Loucy (cell line): ENCODE measurements around the gene AMIGO3.

ENCODE experiments used
- H2AFZ ChIP-seq: fragments of 200-600 bp; sonication (generic); 2 replicates; pipeline ENCODE4 v1.6.0; 2016; ENCODE audit warnings: antibody characterized with exemption, mild to moderate bottlenecking, low read length, moderate library complexity
- H3F3A ChIP-seq: fragments of 200-600 bp; 2 replicates; pipeline ENCODE4 v1.6.0; 2016; ENCODE audit warnings: antibody characterized with exemption, low read depth, mild to moderate bottlenecking
- H3K27me3 ChIP-seq: fragments of 200-600 bp; sonication (generic); 2 replicates; pipeline ENCODE4 v1.6.1; 2014; ENCODE audit warnings: low read length, mild to moderate bottlenecking; ENCODE audit not compliant: insufficient read depth, poor library complexity, severe bottlenecking
- H3K36me3 ChIP-seq: fragments of 200-600 bp; sonication (generic); 2 replicates; pipeline ENCODE4 v1.6.1; 2016; ENCODE audit warnings: low read length; ENCODE audit not compliant: insufficient read depth
- H3K4me1 ChIP-seq: fragments of 200-600 bp; sonication (generic); 2 replicates; pipeline ENCODE4 v1.5.1; 2014; ENCODE audit warnings: low read length, mild to moderate bottlenecking; ENCODE audit not compliant: insufficient read depth, poor library complexity, severe bottlenecking
- H3K4me2 ChIP-seq: fragments of 200-600 bp; sonication (generic); 2 replicates; pipeline ENCODE4 v1.6.0; 2014; ENCODE audit warnings: antibody characterized with exemption, low read length, low read depth, mild to moderate bottlenecking; ENCODE audit not compliant: poor library complexity, severe bottlenecking
- H3K4me3 ChIP-seq: fragments of 200-600 bp; sonication (generic); 2 replicates; pipeline ENCODE4 v1.5.1; 2014; ENCODE audit warnings: low read length, mild to moderate bottlenecking, mixed read lengths; ENCODE audit not compliant: poor library complexity, severe bottlenecking
- H3K79me2 ChIP-seq: fragments of 200-600 bp; sonication (generic); 2 replicates; pipeline ENCODE4 v1.6.1; 2014; ENCODE audit warnings: low read length; ENCODE audit not compliant: insufficient read depth
- H3K9ac ChIP-seq: fragments of 200-600 bp; sonication (generic); 2 replicates; pipeline ENCODE4 v1.6.0; 2014; ENCODE audit warnings: mild to moderate bottlenecking, low read depth, low read length, moderate library complexity; ENCODE audit not compliant: poor library complexity, severe bottlenecking
- H3K9me2 ChIP-seq: fragments of 200-600 bp; sonication (generic); replicated peaks from 2 replicates; pipeline ENCODE4 v1.6.1; 2016; ENCODE audit warnings: low read depth, low read length, mixed read lengths
- H3K9me3 ChIP-seq: fragments of 200-600 bp; sonication (generic); 2 replicates; pipeline ENCODE4 v1.6.1; 2014; ENCODE audit warnings: mild to moderate bottlenecking, antibody characterized with exemption, low read length, low read depth; ENCODE audit not compliant: insufficient read depth
- H4K20me1 ChIP-seq: fragments of 200-600 bp; sonication (generic); 2 replicates; pipeline ENCODE4 v1.6.0; 2014; ENCODE audit warnings: antibody characterized with exemption, low read length, mild to moderate bottlenecking; ENCODE audit not compliant: insufficient read depth, poor library complexity, severe bottlenecking
- CTCF ChIP-seq: fragments of 200-600 bp; sonication (generic); conservative IDR thresholded peaks from 2 replicates; pipeline ENCODE4 v1.5.1; 2014; ENCODE audit warnings: mild to moderate bottlenecking, antibody characterized with exemption, low read length
- EZH2phosphoT487 ChIP-seq: fragments of 200-600 bp; IDR thresholded peaks from 2 replicates; pipeline ENCODE4 v1.6.1; 2018; ENCODE audit warnings: antibody characterized with exemption, mild to moderate bottlenecking, moderate library complexity, borderline replicate concordance

AMIGO3 gene

GRCh38 chr3:49681543-49681942 is 37.9 kb downstream of the AMIGO3 start:
- Histone ChIP-seq H3K36me3 (peaks cover 45% of the 10 kb centered on the region; the same call in 1 of the 2 replicates), H3K4me1 (peaks cover under 1% of the 10 kb centered on the region), H3F3A (no peaks in the 10 kb centered on the region)

GRCh38 chr3:49681232-49681522 is 38.3 kb downstream of the AMIGO3 start:
- Histone ChIP-seq H2AFZ (no peak overlapping the region), H3K9ac (no peak overlapping the region), H3K4me2 (no peak overlapping the region), H3F3A (no peaks in the 10 kb centered on the region), H3K4me3 (no peak overlapping the region), H4K20me1 (no peaks in the 10 kb centered on the region), H3K4me1 (peaks cover 4% of the 10 kb centered on the region), H3K9me2 (no peaks in the 10 kb centered on the region), H3K9me3 (no peaks in the 10 kb centered on the region), H3K27me3 (no peaks in the 10 kb centered on the region), H3K36me3 (peaks cover 47% of the 10 kb centered on the region; the same call in 1 of the 2 replicates), H3K79me2 (peaks cover 9% of the 10 kb centered on the region; the same call in 1 of the 2 replicates)
- TF ChIP-seq EZH2phosphoT487, result no peak
- no peak for TF ChIP-seq CTCF

More at GRCh38 chr3:49681543-49681942, 37.9 kb downstream of the AMIGO3 start:
- H3K9ac ChIP-seq, result no peak overlapping the region
- H4K20me1 ChIP-seq, result no peaks in the 10 kb centered on the region
- peaks cover 6% of the 10 kb centered on the region; the same call in 1 of the 2 replicates for H3K79me2 ChIP-seq
- H3K4me2 ChIP-seq, result no peak overlapping the region
- TF ChIP-seq CTCF, result no peak
- TF ChIP-seq EZH2phosphoT487, result no peak
- H3K9me2 ChIP-seq, result no peaks in the 10 kb centered on the region
- H2AFZ ChIP-seq, result no peak overlapping the region
- H3K9me3 ChIP-seq, result no peaks in the 10 kb centered on the region
- no peak overlapping the region for H3K4me3 ChIP-seq
- no peaks in the 10 kb centered on the region for H3K27me3 ChIP-seq

- Histone ChIP-seq H2AFZ (no peak overlapping the region), H3K36me3 (peaks cover 47% of the 10 kb centered on the region; the same call in 1 of the 2 replicates), H3K79me2 (peaks cover 15% of the 10 kb centered on the region; the same call in 1 of the 2 replicates), H3K9me3 (no peaks in the 10 kb centered on the region), H3K9me2 (no peaks in the 10 kb centered on the region), H3F3A (no peaks in the 10 kb centered on the region), H3K4me1 (peaks cover 5% of the 10 kb centered on the region), H3K27me3 (no peaks in the 10 kb centered on the region), H4K20me1 (peaks cover 1% of the 10 kb centered on the region), H3K4me3 (no peak overlapping the region), H3K9ac (no peak overlapping the region), H3K4me2 (no peak overlapping the region)
- no peak for TF ChIP-seq CTCF
- no peak for TF ChIP-seq EZH2phosphoT487
Measured at GRCh38 chr3:49680493-49681231, 38.8 kb downstream of the AMIGO3 start.
